OCI-LY1 (cell line): Measurements from ENCODE around the gene CLTB.

Experiments used
- CTCF ChIP-seq: fragments of 200-600 bp; sonication (generic), shearing (Covaris generic); IDR thresholded peaks from 2 replicates; pipeline ENCODE4 v1.5.1; 2017; ENCODE audit warnings: mild to moderate bottlenecking, antibody characterized with exemption, low read length, moderate library complexity, mixed read lengths
- EZH2 ChIP-seq: fragments of 200-600 bp; sonication (generic), shearing (Covaris generic); IDR thresholded peaks from 2 replicates; pipeline ENCODE4 v1.8.0; 2017; ENCODE audit warnings: borderline replicate concordance, mixed run types, mild to moderate bottlenecking, antibody characterized with exemption, low read length, moderate library complexity, mixed read lengths

- no peak for TF ChIP-seq CTCF
- no peak for TF ChIP-seq EZH2
Observed at GRCh38 chr5:176383961-176384360, 32.4 kb downstream of the CLTB start.
